HCT116 (cell line): ENCODE measurements around the gene LGR6. TPM values are rescaled to one million over a fixed set of nuclear protein-coding genes. Genes with fewer than 3 reads are reported as not detected.

Experiments used
- ATAC-seq: fragments of 200-7000 bp; cut with Tn5 transposase; 2 replicates; pipeline ENCODE4 v1.9.1; 2020; ENCODE audit warnings: mild to moderate bottlenecking, moderate library complexity
- BruUV-seq: library from RNA; stranded (reverse); fragments of 400-500 nt; replicated peaks from 2 replicates; lab custom pipeline; 2021; lab: Mats Ljungman, UMichigan
- CTCF ChIA-PET: fragments of 300-600 bp; sonication (Branson Sonifier 250); formaldehyde crosslinking; loops from one replicate; lab custom pipeline; 2021; ENCODE audit warnings: antibody characterized with exemption; lab: Charles Lee
- POLR2A ChIA-PET: fragments of 300-600, 350-600 bp; sonication (Branson Sonifier 250); formaldehyde crosslinking; loops from one replicate; lab custom pipeline; 2021; ENCODE audit warnings: antibody characterized with exemption; lab: Charles Lee
- RAD21 ChIA-PET, 2 experiments: fragments of 300-600 bp; sonication (Branson Sonifier 250); formaldehyde crosslinking; loops; one replicate each; lab custom pipeline; 2023; ENCODE audit warnings: low total read pairs in 2 of 2; ENCODE audit not compliant: uncharacterized antibody in 2 of 2, unreplicated experiment in 2 of 2, low non-redundant PET in 1 of 2; lab: Charles Lee
- DNase-seq: peaks from one replicate; pipeline ENCODE4 v3.0.0-alpha.2; 2010; ENCODE audit warnings: low read depth, low spot score
- H2AFZ ChIP-seq: fragments of 200-600 bp; shearing (Covaris generic), sonication (generic); 2 replicates; pipeline ENCODE4 v1.6.1; 2017; ENCODE audit warnings: low read depth, mixed run types, mixed read lengths, antibody characterized with exemption, low read length; ENCODE audit not compliant: poor library complexity, severe bottlenecking
- H3K27ac ChIP-seq: 2 replicates; pipeline ENCODE4 v1.5.1; 2012; ENCODE audit warnings: low read depth, low read length
- H3K27me3 ChIP-seq: fragments of 200-600 bp; sonication (generic); 2 replicates; pipeline ENCODE4 v1.6.1; 2016; ENCODE audit warnings: mixed run types, low read length, mixed read lengths; ENCODE audit not compliant: insufficient read depth
- H3K36me3 ChIP-seq, 2 experiments: fragments of 200-500 bp in 1 of 2; fragments of 200-600 bp in 1 of 2; sonication (Bioruptor generic) in 1 of 2; sonication (generic) in 1 of 2; 2 replicates each; pipeline versions ENCODE4 v1.5.1 to v1.6.1; 2014 to 2016; ENCODE audit warnings: low read length in 2 of 2, inconsistent platforms in 1 of 2, mixed read lengths in 1 of 2, mixed run types in 1 of 2; ENCODE audit not compliant: insufficient read depth in 2 of 2, control insufficient read depth in 1 of 2
- H3K4me1 ChIP-seq, 2 experiments: fragments of 200-600 bp in 1 of 2; sonication (generic) in 1 of 2; 2 replicates each; pipeline versions ENCODE4 v1.5.1 to v1.6.1; 2012 to 2017; ENCODE audit warnings: low read length in 2 of 2, inconsistent platforms in 1 of 2, mild to moderate bottlenecking in 1 of 2, mixed read lengths in 1 of 2, mixed run types in 1 of 2, moderate library complexity in 1 of 2; ENCODE audit not compliant: insufficient read depth in 2 of 2, control insufficient read depth in 1 of 2
- H3K4me2 ChIP-seq: fragments of 200-600 bp; sonication (generic); 2 replicates; pipeline ENCODE4 v1.6.1; 2017; ENCODE audit warnings: mixed run types, low read length, mixed read lengths
- H3K4me3 ChIP-seq, 2 experiments: fragments of 200-600 bp in 1 of 2; sonication (generic) in 1 of 2; replicated peaks in 1 of 2; 2 replicates each; pipeline ENCODE4 v1.5.1; 2011 to 2016; ENCODE audit warnings: low read length in 2 of 2, control low read depth in 1 of 2, low read depth in 1 of 2, mild to moderate bottlenecking in 1 of 2, mixed read lengths in 1 of 2, mixed run types in 1 of 2
- H3K79me2 ChIP-seq: fragments of 200-600 bp; sonication (generic); 2 replicates; pipeline ENCODE4 v1.6.1; 2017; ENCODE audit warnings: mild to moderate bottlenecking, mixed run types, low read length, moderate library complexity, mixed read lengths; ENCODE audit not compliant: insufficient read depth
- H3K9ac ChIP-seq: fragments of 200-600 bp; sonication (generic); 2 replicates; pipeline ENCODE4 v1.6.1; 2016; ENCODE audit warnings: low read length, mixed read lengths
- H3K9me2 ChIP-seq: fragments of 200-600 bp; sonication (generic), shearing (Covaris generic); 2 replicates; pipeline ENCODE4 v1.6.1; 2017; ENCODE audit warnings: mixed run types, mild to moderate bottlenecking, moderate library complexity; ENCODE audit not compliant: insufficient read depth
- H3K9me3 ChIP-seq, 2 experiments: fragments of 200-500 bp in 1 of 2; fragments of 200-600 bp in 1 of 2; sonication (Bioruptor generic) in 1 of 2; sonication (generic) in 1 of 2; 2 replicates each; pipeline ENCODE4 v1.6.1; 2014 to 2017; ENCODE audit warnings: low read length in 2 of 2, mixed read lengths in 2 of 2, inconsistent platforms in 1 of 2, low read depth in 1 of 2, mild to moderate bottlenecking in 1 of 2, mixed run types in 1 of 2, moderate library complexity in 1 of 2; ENCODE audit not compliant: control insufficient read depth in 1 of 2, insufficient read depth in 1 of 2
- H4K20me1 ChIP-seq: fragments of 200-600 bp; sonication (generic), shearing (Covaris generic); 2 replicates; pipeline ENCODE4 v1.6.1; 2017; ENCODE audit warnings: mixed run types, mild to moderate bottlenecking, moderate library complexity; ENCODE audit not compliant: insufficient read depth
- CEBPB ChIP-seq: IDR thresholded peaks from 2 replicates; pipeline ENCODE4 v1.6.1; 2012; ENCODE audit warnings: low read depth
- ELF1 ChIP-seq: IDR thresholded peaks from 2 replicates; pipeline ENCODE4 v1.6.1; 2012; ENCODE audit warnings: low read depth, borderline replicate concordance
- EZH2 ChIP-seq: fragments of 200-600 bp; sonication (generic); IDR thresholded peaks from 2 replicates; pipeline ENCODE4 v1.6.1; 2017; ENCODE audit warnings: antibody characterized with exemption, mixed run types
- FOSL1 ChIP-seq: IDR thresholded peaks from 2 replicates; pipeline ENCODE4 v1.6.1; 2012; ENCODE audit warnings: low read depth
- JUND ChIP-seq: IDR thresholded peaks from 2 replicates; pipeline ENCODE4 v1.6.1; 2012
- POLR2AphosphoS5 ChIP-seq: IDR thresholded peaks from 2 replicates; pipeline ENCODE4 v1.6.1; 2011; ENCODE audit warnings: mild to moderate bottlenecking, low read depth, low read length, moderate library complexity
- RAD21 ChIP-seq: IDR thresholded peaks from 2 replicates; pipeline ENCODE4 v1.6.1; 2012; ENCODE audit warnings: low read depth, mild to moderate bottlenecking
- SP1 ChIP-seq: IDR thresholded peaks from 2 replicates; pipeline ENCODE4 v1.6.1; 2012; ENCODE audit warnings: low read depth
- SRF ChIP-seq: IDR thresholded peaks from 2 replicates; pipeline ENCODE4 v1.6.1; 2012; ENCODE audit warnings: low read depth
- TCF7L2 ChIP-seq: IDR thresholded peaks from 2 replicates; pipeline ENCODE4 v1.7.0; 2011; ENCODE audit warnings: borderline replicate concordance, inconsistent platforms; ENCODE audit not compliant: insufficient read depth, insufficient read length; ENCODE audit errors: extremely low read depth
- ZFX ChIP-seq: fragments of 450-650 bp; IDR thresholded peaks from 2 replicates; pipeline ENCODE4 v1.6.1; 2017
- ZNF274 ChIP-seq: fragments of 200-500 bp; sonication (Bioruptor generic); IDR thresholded peaks from 2 replicates; pipeline ENCODE4 v1.6.1; 2014; ENCODE audit warnings: mild to moderate bottlenecking, low read depth, low read length, inconsistent platforms
- intact Hi-C: fragments of 100-400 bp; cut with micrococcal nuclease; formaldehyde crosslinking; loops from 2 replicates; pipeline ENCODE4 v1.10.0; 2022
- total RNA-seq: library from RNA; stranded (reverse); gene quantifications from one replicate; pipeline ENCODE4 v1.2.1, GENCODE V29; 2021; ENCODE audit not compliant: unreplicated experiment
- TF ChIP-seq, protein P1 (sequence below): IDR thresholded peaks from 2 replicates; pipeline ENCODE4 v1.6.1; 2012
- TF ChIP-seq, protein P2 (sequence below), 3 experiments: fragments of 200-600 bp in 1 of 3; sonication (generic) in 1 of 3; IDR thresholded peaks in 2 of 3; conservative IDR thresholded peaks in 1 of 3; 2 replicates each; pipeline ENCODE4 v1.5.1; 2012 to 2017; ENCODE audit warnings: low read depth in 2 of 3, low read length in 2 of 3, antibody characterized with exemption in 1 of 3, borderline replicate concordance in 1 of 3, control low read depth in 1 of 3, mild to moderate bottlenecking in 1 of 3, mixed read lengths in 1 of 3, mixed run types in 1 of 3, moderate library complexity in 1 of 3; ENCODE audit not compliant: insufficient read depth in 1 of 3
- TF ChIP-seq, protein P3 (sequence below): IDR thresholded peaks from 2 replicates; pipeline ENCODE4 v1.6.1; 2012; ENCODE audit warnings: low read depth

Gene LGR6
- total RNA-seq, 1 experiment from 2014 or later: 0.20 TPM

DNA sequence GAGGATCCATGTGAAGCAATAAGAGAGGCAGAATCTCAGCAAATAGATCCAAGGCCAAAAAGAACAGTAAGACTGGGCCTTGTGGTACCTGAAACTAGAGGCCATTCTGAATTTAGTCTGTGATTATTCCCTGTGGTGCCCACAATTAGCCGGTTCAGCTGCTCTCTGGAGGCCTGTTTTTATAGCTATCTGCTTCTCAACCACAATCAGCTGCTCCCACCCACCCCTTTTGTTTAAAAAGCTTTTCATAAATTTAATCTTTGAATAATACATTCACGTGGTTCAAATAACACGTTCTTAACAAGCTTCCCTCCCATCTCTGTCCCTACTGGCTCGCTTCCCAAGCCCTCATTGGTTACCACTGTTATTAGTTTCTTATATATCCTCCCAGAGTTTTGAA is 130.1 kb downstream of the LGR6 start:
- no peaks in the 10 kb centered on the region for H4K20me1 ChIP-seq
- no peaks in the 10 kb centered on the region for H3K9me2 ChIP-seq
- no peak overlapping the region for H3K4me2 ChIP-seq
- no peak overlapping the region for H2AFZ ChIP-seq
- no peak overlapping the region for H3K9ac ChIP-seq
- H3K27me3 ChIP-seq: no peaks in the 10 kb centered on the region
- intact Hi-C loops: no loop called here
- H3K9me3 ChIP-seq: no peaks in the 10 kb centered on the region
- no peaks in the 10 kb centered on the region for H3K4me1 ChIP-seq
- DNase-seq (no peak), ATAC-seq (no peak)
- no peak overlapping the region for H3K4me3 ChIP-seq
- no peak overlapping the region for H3K27ac ChIP-seq
- no TSS peak for BruUV-seq
- CTCF ChIA-PET: interaction anchor here (1.4 to 2.1 kb wide), 2 partner anchors 8 to 169 kb away, joined by 4 to 5 read pairs; no protein-coding TSS in a partner anchor
- RAD21 ChIA-PET: no interaction called here
- POLR2A ChIA-PET: no interaction called here
- H3K79me2 ChIP-seq: no peaks in the 10 kb centered on the region
- TF ChIP-seq ZFX (no peak), CEBPB (no peak), SP1 (no peak), ZNF274 (no peak), JUND (no peak), POLR2AphosphoS5 (no peak)
- TF ChIP-seq, protein P1, sequence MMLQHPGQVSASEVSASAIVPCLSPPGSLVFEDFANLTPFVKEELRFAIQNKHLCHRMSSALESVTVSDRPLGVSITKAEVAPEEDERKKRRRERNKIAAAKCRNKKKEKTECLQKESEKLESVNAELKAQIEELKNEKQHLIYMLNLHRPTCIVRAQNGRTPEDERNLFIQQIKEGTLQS: no peak
- H3K36me3 ChIP-seq: no peaks in the 10 kb centered on the region

DNA sequence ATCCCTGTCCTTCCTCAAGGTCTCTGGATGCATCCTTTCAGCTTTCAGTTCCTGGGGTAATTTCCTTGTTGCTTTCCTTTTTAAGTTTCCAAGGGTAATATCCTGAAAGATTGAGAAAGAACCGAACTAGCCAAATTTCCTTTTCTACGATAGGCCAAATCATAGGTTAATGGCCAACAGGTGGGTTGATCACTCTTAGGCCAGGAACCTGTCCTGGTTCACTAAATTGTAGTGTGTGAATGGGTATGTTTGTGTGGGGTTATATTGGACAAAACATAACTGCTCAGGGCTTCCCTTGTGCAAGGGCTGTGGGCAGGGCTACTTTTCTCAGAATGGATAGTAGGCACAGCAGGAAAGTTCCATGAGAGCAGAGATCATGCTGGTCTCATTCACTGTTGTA is 131.0 kb downstream of the LGR6 start:
- no peaks in the 10 kb centered on the region for H3K79me2 ChIP-seq
- intact Hi-C loops: no loop called here
- TF ChIP-seq RAD21: no peak
- TF ChIP-seq SRF: no peak
- TF ChIP-seq ELF1: no peak
- no peak for TF ChIP-seq EZH2
- TF ChIP-seq ZFX: no peak
- no peak for TF ChIP-seq FOSL1
- TF ChIP-seq, protein P2, sequence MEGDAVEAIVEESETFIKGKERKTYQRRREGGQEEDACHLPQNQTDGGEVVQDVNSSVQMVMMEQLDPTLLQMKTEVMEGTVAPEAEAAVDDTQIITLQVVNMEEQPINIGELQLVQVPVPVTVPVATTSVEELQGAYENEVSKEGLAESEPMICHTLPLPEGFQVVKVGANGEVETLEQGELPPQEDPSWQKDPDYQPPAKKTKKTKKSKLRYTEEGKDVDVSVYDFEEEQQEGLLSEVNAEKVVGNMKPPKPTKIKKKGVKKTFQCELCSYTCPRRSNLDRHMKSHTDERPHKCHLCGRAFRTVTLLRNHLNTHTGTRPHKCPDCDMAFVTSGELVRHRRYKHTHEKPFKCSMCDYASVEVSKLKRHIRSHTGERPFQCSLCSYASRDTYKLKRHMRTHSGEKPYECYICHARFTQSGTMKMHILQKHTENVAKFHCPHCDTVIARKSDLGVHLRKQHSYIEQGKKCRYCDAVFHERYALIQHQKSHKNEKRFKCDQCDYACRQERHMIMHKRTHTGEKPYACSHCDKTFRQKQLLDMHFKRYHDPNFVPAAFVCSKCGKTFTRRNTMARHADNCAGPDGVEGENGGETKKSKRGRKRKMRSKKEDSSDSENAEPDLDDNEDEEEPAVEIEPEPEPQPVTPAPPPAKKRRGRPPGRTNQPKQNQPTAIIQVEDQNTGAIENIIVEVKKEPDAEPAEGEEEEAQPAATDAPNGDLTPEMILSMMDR (IDR thresholded peaks at IDR 0.05 in 2 of 3, conservative IDR thresholded peaks at IDR 0.05 in 1 of 3; ENCODE audit: borderline replicate concordance in 1 of 3, insufficient read depth in 1 of 3, low read depth in 2 of 3, low read length in 2 of 3): no peak
- TF ChIP-seq, protein P3, sequence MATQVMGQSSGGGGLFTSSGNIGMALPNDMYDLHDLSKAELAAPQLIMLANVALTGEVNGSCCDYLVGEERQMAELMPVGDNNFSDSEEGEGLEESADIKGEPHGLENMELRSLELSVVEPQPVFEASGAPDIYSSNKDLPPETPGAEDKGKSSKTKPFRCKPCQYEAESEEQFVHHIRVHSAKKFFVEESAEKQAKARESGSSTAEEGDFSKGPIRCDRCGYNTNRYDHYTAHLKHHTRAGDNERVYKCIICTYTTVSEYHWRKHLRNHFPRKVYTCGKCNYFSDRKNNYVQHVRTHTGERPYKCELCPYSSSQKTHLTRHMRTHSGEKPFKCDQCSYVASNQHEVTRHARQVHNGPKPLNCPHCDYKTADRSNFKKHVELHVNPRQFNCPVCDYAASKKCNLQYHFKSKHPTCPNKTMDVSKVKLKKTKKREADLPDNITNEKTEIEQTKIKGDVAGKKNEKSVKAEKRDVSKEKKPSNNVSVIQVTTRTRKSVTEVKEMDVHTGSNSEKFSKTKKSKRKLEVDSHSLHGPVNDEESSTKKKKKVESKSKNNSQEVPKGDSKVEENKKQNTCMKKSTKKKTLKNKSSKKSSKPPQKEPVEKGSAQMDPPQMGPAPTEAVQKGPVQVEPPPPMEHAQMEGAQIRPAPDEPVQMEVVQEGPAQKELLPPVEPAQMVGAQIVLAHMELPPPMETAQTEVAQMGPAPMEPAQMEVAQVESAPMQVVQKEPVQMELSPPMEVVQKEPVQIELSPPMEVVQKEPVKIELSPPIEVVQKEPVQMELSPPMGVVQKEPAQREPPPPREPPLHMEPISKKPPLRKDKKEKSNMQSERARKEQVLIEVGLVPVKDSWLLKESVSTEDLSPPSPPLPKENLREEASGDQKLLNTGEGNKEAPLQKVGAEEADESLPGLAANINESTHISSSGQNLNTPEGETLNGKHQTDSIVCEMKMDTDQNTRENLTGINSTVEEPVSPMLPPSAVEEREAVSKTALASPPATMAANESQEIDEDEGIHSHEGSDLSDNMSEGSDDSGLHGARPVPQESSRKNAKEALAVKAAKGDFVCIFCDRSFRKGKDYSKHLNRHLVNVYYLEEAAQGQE: no peak
- no peak for TF ChIP-seq TCF7L2
- H3K4me1 ChIP-seq: no peaks in the 10 kb centered on the region
- H3K4me2 ChIP-seq: no peak overlapping the region
- H3K27me3 ChIP-seq: no peaks in the 10 kb centered on the region
- CTCF ChIA-PET: interaction anchor here (1.4 to 2.1 kb wide), 2 partner anchors 9 to 170 kb away, joined by 4 to 5 read pairs; no protein-coding TSS in a partner anchor
- H3K36me3 ChIP-seq: peaks cover 3 to 7% of the 10 kb centered on the region in 2 experiments; a peak in 1 of 4 replicates
- no peaks in the 10 kb centered on the region for H4K20me1 ChIP-seq
- BruUV-seq: no TSS peak
- no peak overlapping the region for H3K4me3 ChIP-seq
- DNase-seq (no peak), ATAC-seq (no peak)
- POLR2A ChIA-PET: interaction anchor here (0.7 kb wide), 1 partner anchor 90 kb away, joined by 4 read pairs; no protein-coding TSS in a partner anchor
- H2AFZ ChIP-seq: no peak overlapping the region
- no peak overlapping the region for H3K27ac ChIP-seq
- H3K9me2 ChIP-seq: no peaks in the 10 kb centered on the region
- RAD21 ChIA-PET: no interaction called here
- no peaks in the 10 kb centered on the region for H3K9me3 ChIP-seq
- no peak overlapping the region for H3K9ac ChIP-seq
